H9 (cell line): Measurements from ENCODE around the gene TMCC1. TPM values are rescaled to one million over a fixed set of nuclear protein-coding genes. Genes with fewer than 3 reads are reported as not detected.

Experiments used
- DNase-seq: peaks from one replicate; pipeline ENCODE4 v3.0.0-alpha.2; 2017
- H2AFZ ChIP-seq: one replicate; pipeline ENCODE4 v1.6.1; 2013; ENCODE audit warnings: mild to moderate bottlenecking, low read length, control low read depth, moderate library complexity
- H2AK5ac ChIP-seq: 2 replicates; pipeline ENCODE4 v1.6.1; 2013; ENCODE audit warnings: low read length, control low read depth, mixed read lengths; ENCODE audit not compliant: insufficient read length
- H2BK120ac ChIP-seq: one replicate; pipeline ENCODE4 v1.6.1; 2013; ENCODE audit warnings: low read depth, mild to moderate bottlenecking, low read length, control low read depth, inconsistent platforms; ENCODE audit not compliant: poor library complexity, severe bottlenecking
- H2BK12ac ChIP-seq: 2 replicates; pipeline ENCODE4 v1.6.1; 2013; ENCODE audit warnings: low read length, control low read depth, mixed read lengths, low read depth; ENCODE audit not compliant: insufficient read length
- H2BK15ac ChIP-seq: 2 replicates; pipeline ENCODE4 v1.6.1; 2013; ENCODE audit warnings: low read depth, low read length, control low read depth
- H2BK20ac ChIP-seq: one replicate; pipeline ENCODE4 v1.6.1; 2013; ENCODE audit warnings: low read depth, mild to moderate bottlenecking, low read length, control low read depth, inconsistent platforms; ENCODE audit not compliant: poor library complexity, severe bottlenecking
- H2BK5ac ChIP-seq: 2 replicates; pipeline ENCODE4 v1.6.1; 2013; ENCODE audit warnings: low read length, control low read depth, mixed read lengths; ENCODE audit not compliant: insufficient read length
- H3K14ac ChIP-seq: 2 replicates; pipeline ENCODE4 v1.6.1; 2013; ENCODE audit warnings: low read length, control low read depth; ENCODE audit not compliant: insufficient read depth
- H3K18ac ChIP-seq: 2 replicates; pipeline ENCODE4 v1.6.1; 2013; ENCODE audit warnings: low read depth, mild to moderate bottlenecking, mixed read lengths, low read length, control low read depth; ENCODE audit not compliant: insufficient read length
- H3K23ac ChIP-seq: 2 replicates; pipeline ENCODE4 v1.6.1; 2013; ENCODE audit warnings: low read length, control low read depth, mixed read lengths, low read depth; ENCODE audit not compliant: insufficient read length
- H3K23me2 ChIP-seq: 2 replicates; pipeline ENCODE4 v1.6.1; 2013; ENCODE audit warnings: low read depth, mild to moderate bottlenecking, mixed read lengths, low read length, control low read depth; ENCODE audit not compliant: insufficient read length, poor library complexity, severe bottlenecking
- H3K27ac ChIP-seq: 2 replicates; pipeline ENCODE4 v1.5.1; 2013; ENCODE audit warnings: low read length, control low read depth, mixed read lengths, low read depth; ENCODE audit not compliant: insufficient read length
- H3K27me3 ChIP-seq: 2 replicates; pipeline ENCODE4 v1.6.1; 2013; ENCODE audit warnings: low read length, control low read depth, inconsistent platforms; ENCODE audit not compliant: insufficient read depth
- H3K4ac ChIP-seq: 2 replicates; pipeline ENCODE4 v1.6.1; 2013; ENCODE audit warnings: low read depth, mild to moderate bottlenecking, control low read depth, inconsistent platforms, low read length, moderate library complexity
- H3K4me1 ChIP-seq: 2 replicates; pipeline ENCODE4 v1.6.1; 2013; ENCODE audit warnings: low read length, control low read depth, inconsistent platforms; ENCODE audit not compliant: insufficient read depth
- H3K4me2 ChIP-seq: 2 replicates; pipeline ENCODE4 v1.6.1; 2013; ENCODE audit warnings: low read length, control low read depth, mixed read lengths; ENCODE audit not compliant: insufficient read length, insufficient read depth
- H3K56ac ChIP-seq: 2 replicates; pipeline ENCODE4 v1.6.1; 2013; ENCODE audit warnings: low read depth, mild to moderate bottlenecking, mixed read lengths, low read length, control low read depth; ENCODE audit not compliant: insufficient read length
- H3K79me1 ChIP-seq: 2 replicates; pipeline ENCODE4 v1.6.1; 2013; ENCODE audit warnings: low read depth, mild to moderate bottlenecking, moderate library complexity, low read length, control low read depth, inconsistent platforms; ENCODE audit not compliant: insufficient read depth, poor library complexity, severe bottlenecking
- H3K79me2 ChIP-seq: 2 replicates; pipeline ENCODE4 v1.6.1; 2013; ENCODE audit warnings: low read length, control low read depth, inconsistent platforms; ENCODE audit not compliant: insufficient read depth
- H3K9ac ChIP-seq: 2 replicates; pipeline ENCODE4 v1.6.1; 2013; ENCODE audit warnings: low read length, control low read depth, mixed read lengths; ENCODE audit not compliant: insufficient read length; ENCODE audit errors: extremely low read depth
- H3K9me3 ChIP-seq: one replicate; pipeline ENCODE4 v1.6.1; 2013; ENCODE audit warnings: low read depth, low read length, inconsistent platforms; ENCODE audit not compliant: control insufficient read depth
- H3T11ph ChIP-seq: one replicate; pipeline ENCODE4 v1.6.1; 2013; ENCODE audit warnings: mild to moderate bottlenecking, low read length, control low read depth, inconsistent platforms
- H4K20me1 ChIP-seq: one replicate; pipeline ENCODE4 v1.6.1; 2013; ENCODE audit not compliant: control insufficient read depth, insufficient read length, insufficient read depth
- H4K5ac ChIP-seq: 2 replicates; pipeline ENCODE4 v1.6.1; 2013; ENCODE audit warnings: low read depth, mild to moderate bottlenecking, mixed read lengths, low read length, control low read depth; ENCODE audit not compliant: insufficient read length
- H4K8ac ChIP-seq: replicated peaks from 2 replicates; pipeline ENCODE4 v1.6.1; 2013; ENCODE audit warnings: low read length, control low read depth, mixed read lengths, low read depth; ENCODE audit not compliant: insufficient read length
- H4K91ac ChIP-seq: 2 replicates; pipeline ENCODE4 v1.6.1; 2013; ENCODE audit warnings: low read depth, mild to moderate bottlenecking, moderate library complexity, mixed read lengths, low read length, control low read depth; ENCODE audit not compliant: insufficient read length
- H3K27ac Mint-ChIP-seq, 3 experiments: 2 replicates in 2 of 3; 3 replicates in 1 of 3; pipeline ENCODE4 v1.8.0; 2020 to 2021; ENCODE audit warnings: mixed read lengths in 3 of 3, mild to moderate bottlenecking in 1 of 3, moderate library complexity in 1 of 3
- H3K27me3 Mint-ChIP-seq: 2 replicates; pipeline ENCODE4 v1.8.0; 2021; ENCODE audit warnings: low read depth, mild to moderate bottlenecking, moderate library complexity, mixed read lengths
- H3K36me3 Mint-ChIP-seq, 3 experiments: 2 replicates in 2 of 3; 3 replicates in 1 of 3; pipeline ENCODE4 v1.8.0; 2020 to 2021; ENCODE audit warnings: low read depth in 3 of 3, mixed read lengths in 3 of 3; ENCODE audit not compliant: insufficient read depth in 1 of 3
- H3K4me1 Mint-ChIP-seq, 2 experiments: 2 replicates each; pipeline ENCODE4 v1.8.0; 2020; ENCODE audit warnings: mixed read lengths in 2 of 2
- H3K4me3 Mint-ChIP-seq, 2 experiments: 2 replicates in 1 of 2; 3 replicates in 1 of 2; pipeline ENCODE4 v1.8.0; 2020 to 2021; ENCODE audit warnings: mild to moderate bottlenecking in 2 of 2, mixed read lengths in 2 of 2, moderate library complexity in 1 of 2
- H3K9me3 Mint-ChIP-seq, 2 experiments: 2 replicates in 1 of 2; 3 replicates in 1 of 2; pipeline ENCODE4 v1.8.0; 2020; ENCODE audit warnings: mild to moderate bottlenecking in 2 of 2, mixed read lengths in 2 of 2, moderate library complexity in 1 of 2
- WGBS: extraction: QIAGEN DNeasy Blood & Tissue Kit; methylation state at CpG from one replicate; pipeline ENCODE4 v1.1.7; 2013; ENCODE audit warnings: missing lambda C conversion rate, low lambda C conversion rate, mixed read lengths; ENCODE audit not compliant: insufficient read length; ENCODE audit errors: extremely low coverage; 5-methylcytosine and 5-hydroxymethylcytosine counted together
- total RNA-seq: library from RNA; stranded (reverse); gene quantifications from 2 replicates; pipeline ENCODE4 v1.2.1, GENCODE V29; 2021
- TF ChIP-seq, protein P1 (sequence below): fragments of 200-600 bp; sonication (generic); conservative IDR thresholded peaks from 3 replicates; pipeline ENCODE4 v1.8.0; 2021; ENCODE audit warnings: antibody characterized with exemption, mild to moderate bottlenecking

TMCC1 gene
- total RNA-seq, 1 experiment from 2014 or later = 24.4 TPM

DNA sequence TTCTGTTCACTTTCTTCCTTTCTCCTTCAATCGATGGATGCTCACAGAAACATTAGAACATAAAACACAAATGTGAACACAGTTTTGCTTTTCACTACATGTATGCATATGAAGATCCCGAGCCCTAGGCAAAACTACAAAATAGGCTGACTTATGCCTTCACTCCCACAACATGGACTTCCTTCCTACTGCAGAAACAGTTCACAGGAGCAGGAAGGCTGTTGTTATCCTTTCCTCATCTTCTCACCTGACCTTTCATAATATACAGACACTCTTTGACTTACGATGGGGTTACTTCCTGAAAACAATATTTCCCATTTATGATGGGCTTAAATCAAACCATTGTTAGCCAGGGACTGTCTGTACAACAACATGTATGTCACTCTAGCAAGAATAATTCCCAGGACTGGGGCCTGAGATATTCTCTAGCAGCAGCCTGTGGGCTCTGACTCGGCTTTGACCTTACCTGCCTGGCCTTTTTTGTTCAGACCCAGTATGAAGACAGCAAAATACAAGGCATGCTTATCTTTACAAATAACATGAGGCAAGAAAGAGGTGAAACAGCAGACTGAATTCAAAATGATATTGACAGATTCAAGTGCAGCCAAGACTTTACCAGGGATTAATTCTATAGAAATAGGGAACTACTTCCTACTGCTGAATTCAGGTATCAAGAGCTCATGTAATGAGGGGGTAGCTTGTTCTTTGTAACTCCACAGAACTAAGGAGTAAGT is 235.2 kb downstream of the TMCC1 start:
- Histone ChIP-seq H3K56ac (no peak overlapping the region), H4K8ac (no peak overlapping the region), H2BK120ac (no peak overlapping the region), H2AFZ (no peak overlapping the region), H4K5ac (no peak overlapping the region), H3K14ac (no peak overlapping the region), H3K4me1 (no peaks in the 10 kb centered on the region; the same call in 1 of the 2 replicates), H3K27ac (no peak overlapping the region), H2AK5ac (no peak overlapping the region), H3K4me2 (no peak overlapping the region), H2BK20ac (no peak overlapping the region), H3K18ac (no peak overlapping the region), H3K27me3 (no peaks in the 10 kb centered on the region), H4K20me1 (no peaks in the 10 kb centered on the region), H3K79me1 (no peaks in the 10 kb centered on the region), H2BK12ac (no peak overlapping the region), H3T11ph (no peak overlapping the region), H2BK5ac (no peak overlapping the region), H2BK15ac (no peak overlapping the region), H4K91ac (no peak overlapping the region), H3K79me2 (no peaks in the 10 kb centered on the region), H3K4ac (no peak overlapping the region), H3K23me2 (no peaks in the 10 kb centered on the region), H3K9ac (no peak overlapping the region), H3K23ac (no peak overlapping the region), H3K9me3 (no peaks in the 10 kb centered on the region)
- DNase-seq = no peak
- peak overlapping the region in 2 of 3 experiments; percentile 35 to 84; a peak in 4 of 7 replicates for H3K27ac Mint-ChIP-seq
- peaks cover 2 to 8% (median 8%) of the 10 kb centered on the region in 3 experiments; a peak in 5 of 7 replicates for H3K36me3 Mint-ChIP-seq
- no peak overlapping the region for H3K4me3 Mint-ChIP-seq
- H3K9me3 Mint-ChIP-seq = no peaks in the 10 kb centered on the region
- no CpG with 5 or more reads among the region's 4 CpGs for WGBS
- peaks cover 25% of the 10 kb centered on the region in 2 experiments for H3K4me1 Mint-ChIP-seq
- TF ChIP-seq, protein P1, sequence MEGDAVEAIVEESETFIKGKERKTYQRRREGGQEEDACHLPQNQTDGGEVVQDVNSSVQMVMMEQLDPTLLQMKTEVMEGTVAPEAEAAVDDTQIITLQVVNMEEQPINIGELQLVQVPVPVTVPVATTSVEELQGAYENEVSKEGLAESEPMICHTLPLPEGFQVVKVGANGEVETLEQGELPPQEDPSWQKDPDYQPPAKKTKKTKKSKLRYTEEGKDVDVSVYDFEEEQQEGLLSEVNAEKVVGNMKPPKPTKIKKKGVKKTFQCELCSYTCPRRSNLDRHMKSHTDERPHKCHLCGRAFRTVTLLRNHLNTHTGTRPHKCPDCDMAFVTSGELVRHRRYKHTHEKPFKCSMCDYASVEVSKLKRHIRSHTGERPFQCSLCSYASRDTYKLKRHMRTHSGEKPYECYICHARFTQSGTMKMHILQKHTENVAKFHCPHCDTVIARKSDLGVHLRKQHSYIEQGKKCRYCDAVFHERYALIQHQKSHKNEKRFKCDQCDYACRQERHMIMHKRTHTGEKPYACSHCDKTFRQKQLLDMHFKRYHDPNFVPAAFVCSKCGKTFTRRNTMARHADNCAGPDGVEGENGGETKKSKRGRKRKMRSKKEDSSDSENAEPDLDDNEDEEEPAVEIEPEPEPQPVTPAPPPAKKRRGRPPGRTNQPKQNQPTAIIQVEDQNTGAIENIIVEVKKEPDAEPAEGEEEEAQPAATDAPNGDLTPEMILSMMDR = no peak
- no peaks in the 10 kb centered on the region for H3K27me3 Mint-ChIP-seq
